H9 (cell line): ENCODE data around the gene MTHFS. TPM values are rescaled to one million over a fixed set of nuclear protein-coding genes. Genes with fewer than 3 reads are reported as not detected.

Experiments used
- DNase-seq: peaks from one replicate; pipeline ENCODE4 v3.0.0-alpha.2; 2017
- H2AFZ ChIP-seq: one replicate; pipeline ENCODE4 v1.6.1; 2013; ENCODE audit warnings: mild to moderate bottlenecking, low read length, control low read depth, moderate library complexity
- H2AK5ac ChIP-seq: 2 replicates; pipeline ENCODE4 v1.6.1; 2013; ENCODE audit warnings: low read length, control low read depth, mixed read lengths; ENCODE audit not compliant: insufficient read length
- H2BK120ac ChIP-seq: one replicate; pipeline ENCODE4 v1.6.1; 2013; ENCODE audit warnings: low read depth, mild to moderate bottlenecking, low read length, control low read depth, inconsistent platforms; ENCODE audit not compliant: poor library complexity, severe bottlenecking
- H2BK12ac ChIP-seq: 2 replicates; pipeline ENCODE4 v1.6.1; 2013; ENCODE audit warnings: low read length, control low read depth, mixed read lengths, low read depth; ENCODE audit not compliant: insufficient read length
- H2BK15ac ChIP-seq: 2 replicates; pipeline ENCODE4 v1.6.1; 2013; ENCODE audit warnings: low read depth, low read length, control low read depth
- H2BK20ac ChIP-seq: one replicate; pipeline ENCODE4 v1.6.1; 2013; ENCODE audit warnings: low read depth, mild to moderate bottlenecking, low read length, control low read depth, inconsistent platforms; ENCODE audit not compliant: poor library complexity, severe bottlenecking
- H2BK5ac ChIP-seq: 2 replicates; pipeline ENCODE4 v1.6.1; 2013; ENCODE audit warnings: low read length, control low read depth, mixed read lengths; ENCODE audit not compliant: insufficient read length
- H3K14ac ChIP-seq: 2 replicates; pipeline ENCODE4 v1.6.1; 2013; ENCODE audit warnings: low read length, control low read depth; ENCODE audit not compliant: insufficient read depth
- H3K18ac ChIP-seq: 2 replicates; pipeline ENCODE4 v1.6.1; 2013; ENCODE audit warnings: low read depth, mild to moderate bottlenecking, mixed read lengths, low read length, control low read depth; ENCODE audit not compliant: insufficient read length
- H3K23ac ChIP-seq: 2 replicates; pipeline ENCODE4 v1.6.1; 2013; ENCODE audit warnings: low read length, control low read depth, mixed read lengths, low read depth; ENCODE audit not compliant: insufficient read length
- H3K23me2 ChIP-seq: 2 replicates; pipeline ENCODE4 v1.6.1; 2013; ENCODE audit warnings: low read depth, mild to moderate bottlenecking, mixed read lengths, low read length, control low read depth; ENCODE audit not compliant: insufficient read length, poor library complexity, severe bottlenecking
- H3K27ac ChIP-seq: 2 replicates; pipeline ENCODE4 v1.5.1; 2013; ENCODE audit warnings: low read length, control low read depth, mixed read lengths, low read depth; ENCODE audit not compliant: insufficient read length
- H3K27me3 ChIP-seq: 2 replicates; pipeline ENCODE4 v1.6.1; 2013; ENCODE audit warnings: low read length, control low read depth, inconsistent platforms; ENCODE audit not compliant: insufficient read depth
- H3K4ac ChIP-seq: 2 replicates; pipeline ENCODE4 v1.6.1; 2013; ENCODE audit warnings: low read depth, mild to moderate bottlenecking, control low read depth, inconsistent platforms, low read length, moderate library complexity
- H3K4me1 ChIP-seq: 2 replicates; pipeline ENCODE4 v1.6.1; 2013; ENCODE audit warnings: low read length, control low read depth, inconsistent platforms; ENCODE audit not compliant: insufficient read depth
- H3K4me2 ChIP-seq: 2 replicates; pipeline ENCODE4 v1.6.1; 2013; ENCODE audit warnings: low read length, control low read depth, mixed read lengths; ENCODE audit not compliant: insufficient read length, insufficient read depth
- H3K56ac ChIP-seq: 2 replicates; pipeline ENCODE4 v1.6.1; 2013; ENCODE audit warnings: low read depth, mild to moderate bottlenecking, mixed read lengths, low read length, control low read depth; ENCODE audit not compliant: insufficient read length
- H3K79me1 ChIP-seq: 2 replicates; pipeline ENCODE4 v1.6.1; 2013; ENCODE audit warnings: low read depth, mild to moderate bottlenecking, moderate library complexity, low read length, control low read depth, inconsistent platforms; ENCODE audit not compliant: insufficient read depth, poor library complexity, severe bottlenecking
- H3K79me2 ChIP-seq: 2 replicates; pipeline ENCODE4 v1.6.1; 2013; ENCODE audit warnings: low read length, control low read depth, inconsistent platforms; ENCODE audit not compliant: insufficient read depth
- H3K9ac ChIP-seq: 2 replicates; pipeline ENCODE4 v1.6.1; 2013; ENCODE audit warnings: low read length, control low read depth, mixed read lengths; ENCODE audit not compliant: insufficient read length; ENCODE audit errors: extremely low read depth
- H3K9me3 ChIP-seq: one replicate; pipeline ENCODE4 v1.6.1; 2013; ENCODE audit warnings: low read depth, low read length, inconsistent platforms; ENCODE audit not compliant: control insufficient read depth
- H3T11ph ChIP-seq: one replicate; pipeline ENCODE4 v1.6.1; 2013; ENCODE audit warnings: mild to moderate bottlenecking, low read length, control low read depth, inconsistent platforms
- H4K20me1 ChIP-seq: one replicate; pipeline ENCODE4 v1.6.1; 2013; ENCODE audit not compliant: control insufficient read depth, insufficient read length, insufficient read depth
- H4K5ac ChIP-seq: 2 replicates; pipeline ENCODE4 v1.6.1; 2013; ENCODE audit warnings: low read depth, mild to moderate bottlenecking, mixed read lengths, low read length, control low read depth; ENCODE audit not compliant: insufficient read length
- H4K8ac ChIP-seq: replicated peaks from 2 replicates; pipeline ENCODE4 v1.6.1; 2013; ENCODE audit warnings: low read length, control low read depth, mixed read lengths, low read depth; ENCODE audit not compliant: insufficient read length
- H4K91ac ChIP-seq: 2 replicates; pipeline ENCODE4 v1.6.1; 2013; ENCODE audit warnings: low read depth, mild to moderate bottlenecking, moderate library complexity, mixed read lengths, low read length, control low read depth; ENCODE audit not compliant: insufficient read length
- H3K27ac Mint-ChIP-seq, 3 experiments: 2 replicates in 2 of 3; 3 replicates in 1 of 3; pipeline ENCODE4 v1.8.0; 2020 to 2021; ENCODE audit warnings: mixed read lengths in 3 of 3, mild to moderate bottlenecking in 1 of 3, moderate library complexity in 1 of 3
- H3K27me3 Mint-ChIP-seq: 2 replicates; pipeline ENCODE4 v1.8.0; 2021; ENCODE audit warnings: low read depth, mild to moderate bottlenecking, moderate library complexity, mixed read lengths
- H3K36me3 Mint-ChIP-seq, 3 experiments: 2 replicates in 2 of 3; 3 replicates in 1 of 3; pipeline ENCODE4 v1.8.0; 2020 to 2021; ENCODE audit warnings: low read depth in 3 of 3, mixed read lengths in 3 of 3; ENCODE audit not compliant: insufficient read depth in 1 of 3
- H3K4me1 Mint-ChIP-seq, 2 experiments: 2 replicates each; pipeline ENCODE4 v1.8.0; 2020; ENCODE audit warnings: mixed read lengths in 2 of 2
- H3K4me3 Mint-ChIP-seq, 2 experiments: 2 replicates in 1 of 2; 3 replicates in 1 of 2; pipeline ENCODE4 v1.8.0; 2020 to 2021; ENCODE audit warnings: mild to moderate bottlenecking in 2 of 2, mixed read lengths in 2 of 2, moderate library complexity in 1 of 2
- H3K9me3 Mint-ChIP-seq, 2 experiments: 2 replicates in 1 of 2; 3 replicates in 1 of 2; pipeline ENCODE4 v1.8.0; 2020; ENCODE audit warnings: mild to moderate bottlenecking in 2 of 2, mixed read lengths in 2 of 2, moderate library complexity in 1 of 2
- WGBS: extraction: QIAGEN DNeasy Blood & Tissue Kit; methylation state at CpG from one replicate; pipeline ENCODE4 v1.1.7; 2013; ENCODE audit warnings: missing lambda C conversion rate, low lambda C conversion rate, mixed read lengths; ENCODE audit not compliant: insufficient read length; ENCODE audit errors: extremely low coverage; 5-methylcytosine and 5-hydroxymethylcytosine counted together
- total RNA-seq: library from RNA; stranded (reverse); gene quantifications from 2 replicates; pipeline ENCODE4 v1.2.1, GENCODE V29; 2021
- TF ChIP-seq, protein P1 (sequence below): fragments of 200-600 bp; sonication (generic); conservative IDR thresholded peaks from 3 replicates; pipeline ENCODE4 v1.8.0; 2021; ENCODE audit warnings: antibody characterized with exemption, mild to moderate bottlenecking

The MTHFS gene
- total RNA-seq, 1 experiment from 2014 or later, result 36.9 TPM

DNA sequence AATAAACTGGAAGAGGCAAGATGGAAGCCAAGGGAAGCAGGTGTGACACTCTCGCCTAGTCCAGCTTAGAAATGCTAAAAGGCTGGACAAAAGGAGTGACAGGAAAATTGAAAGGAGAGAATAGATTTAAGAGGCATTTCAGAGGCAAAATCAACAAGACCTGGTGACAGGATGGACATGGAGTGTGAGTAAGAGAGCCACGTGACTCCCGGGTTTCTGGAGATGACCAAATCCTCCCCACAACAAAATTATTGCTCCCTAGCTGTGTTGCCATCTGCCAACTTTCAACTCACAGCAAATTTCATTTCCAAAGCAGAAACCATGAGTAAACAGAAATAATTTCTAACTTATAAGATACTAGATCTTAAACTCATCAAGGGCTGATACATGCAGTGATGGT is 52.6 kb downstream of the MTHFS start:
- Histone ChIP-seq H3K14ac (no peak overlapping the region), H4K20me1 (no peaks in the 10 kb centered on the region), H3T11ph (no peak overlapping the region), H2BK20ac (no peak overlapping the region), H2BK15ac (no peak overlapping the region), H3K23ac (no peak overlapping the region), H3K27ac (no peak overlapping the region), H3K56ac (no peak overlapping the region), H3K9me3 (no peaks in the 10 kb centered on the region), H3K79me1 (no peaks in the 10 kb centered on the region), H4K91ac (no peak overlapping the region), H2AK5ac (no peak overlapping the region), H2BK12ac (no peak overlapping the region), H3K23me2 (no peaks in the 10 kb centered on the region), H2AFZ (no peak overlapping the region), H3K4me1 (no peaks in the 10 kb centered on the region), H4K5ac (no peak overlapping the region), H2BK5ac (no peak overlapping the region), H3K27me3 (no peaks in the 10 kb centered on the region), H3K9ac (no peak overlapping the region), H3K18ac (no peak overlapping the region), H3K79me2 (no peaks in the 10 kb centered on the region; the same call in 1 of the 2 replicates), H3K4ac (no peak overlapping the region), H2BK120ac (no peak overlapping the region), H4K8ac (no peak overlapping the region), H3K4me2 (no peak overlapping the region)
- no CpG with 5 or more reads among the region's 3 CpGs for WGBS
- H3K4me3 Mint-ChIP-seq, result no peak overlapping the region
- peaks cover 0 to 4% of the 10 kb centered on the region in 2 experiments; a peak in 2 of 4 replicates for H3K4me1 Mint-ChIP-seq
- H3K9me3 Mint-ChIP-seq, result no peaks in the 10 kb centered on the region
- H3K36me3 Mint-ChIP-seq, result peaks cover 5 to 49% (median 26%) of the 10 kb centered on the region in 3 experiments; a peak in 6 of 7 replicates
- H3K27me3 Mint-ChIP-seq, result no peaks in the 10 kb centered on the region
- H3K27ac Mint-ChIP-seq, result no peak overlapping the region
- no peak for DNase-seq
- TF ChIP-seq, protein P1, sequence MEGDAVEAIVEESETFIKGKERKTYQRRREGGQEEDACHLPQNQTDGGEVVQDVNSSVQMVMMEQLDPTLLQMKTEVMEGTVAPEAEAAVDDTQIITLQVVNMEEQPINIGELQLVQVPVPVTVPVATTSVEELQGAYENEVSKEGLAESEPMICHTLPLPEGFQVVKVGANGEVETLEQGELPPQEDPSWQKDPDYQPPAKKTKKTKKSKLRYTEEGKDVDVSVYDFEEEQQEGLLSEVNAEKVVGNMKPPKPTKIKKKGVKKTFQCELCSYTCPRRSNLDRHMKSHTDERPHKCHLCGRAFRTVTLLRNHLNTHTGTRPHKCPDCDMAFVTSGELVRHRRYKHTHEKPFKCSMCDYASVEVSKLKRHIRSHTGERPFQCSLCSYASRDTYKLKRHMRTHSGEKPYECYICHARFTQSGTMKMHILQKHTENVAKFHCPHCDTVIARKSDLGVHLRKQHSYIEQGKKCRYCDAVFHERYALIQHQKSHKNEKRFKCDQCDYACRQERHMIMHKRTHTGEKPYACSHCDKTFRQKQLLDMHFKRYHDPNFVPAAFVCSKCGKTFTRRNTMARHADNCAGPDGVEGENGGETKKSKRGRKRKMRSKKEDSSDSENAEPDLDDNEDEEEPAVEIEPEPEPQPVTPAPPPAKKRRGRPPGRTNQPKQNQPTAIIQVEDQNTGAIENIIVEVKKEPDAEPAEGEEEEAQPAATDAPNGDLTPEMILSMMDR, result no peak
